ENCODE measurements around the gene ZNF304. TPM values are rescaled to one million over a fixed set of nuclear protein-coding genes. Genes with fewer than 3 reads are reported as not detected.

The ZNF304 gene
- total and polyA plus RNA-seq, 8 donors = 7.7 to 19.0 (median 16.4) TPM

DNA sequence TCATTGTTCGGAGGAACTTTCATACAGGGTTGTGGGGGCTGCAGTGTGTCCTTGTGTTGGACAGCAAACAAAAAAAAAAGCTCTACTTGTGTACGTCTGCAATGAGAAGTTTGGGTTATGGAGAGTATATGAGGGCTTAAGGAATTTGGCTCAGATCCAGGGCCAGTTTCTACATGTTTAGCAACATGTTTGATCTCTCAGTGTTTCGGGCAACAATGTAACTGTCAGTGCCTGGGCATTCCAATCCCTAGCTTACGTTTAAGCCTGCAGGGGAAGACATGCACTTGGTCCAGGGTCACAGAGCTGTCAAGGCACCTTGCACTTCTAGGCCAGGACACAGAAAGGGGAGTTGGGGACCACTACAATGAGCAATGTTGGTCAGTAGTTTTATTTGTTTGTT is 16.9 kb upstream of the ZNF304 start:
- Histone ChIP-seq H3K4me3 (no peak overlapping the region), H3K9me3 (peaks cover 0 to 16% of the 10 kb centered on the region in 2 donors), H3K4me1 (no peaks in the 10 kb centered on the region), H3K36me3 (peaks cover 0 to 24% of the 10 kb centered on the region in 2 donors), H3K27me3 (no peaks in the 10 kb centered on the region), H3K27ac (no peak overlapping the region)
- TF ChIP-seq, protein P1, sequence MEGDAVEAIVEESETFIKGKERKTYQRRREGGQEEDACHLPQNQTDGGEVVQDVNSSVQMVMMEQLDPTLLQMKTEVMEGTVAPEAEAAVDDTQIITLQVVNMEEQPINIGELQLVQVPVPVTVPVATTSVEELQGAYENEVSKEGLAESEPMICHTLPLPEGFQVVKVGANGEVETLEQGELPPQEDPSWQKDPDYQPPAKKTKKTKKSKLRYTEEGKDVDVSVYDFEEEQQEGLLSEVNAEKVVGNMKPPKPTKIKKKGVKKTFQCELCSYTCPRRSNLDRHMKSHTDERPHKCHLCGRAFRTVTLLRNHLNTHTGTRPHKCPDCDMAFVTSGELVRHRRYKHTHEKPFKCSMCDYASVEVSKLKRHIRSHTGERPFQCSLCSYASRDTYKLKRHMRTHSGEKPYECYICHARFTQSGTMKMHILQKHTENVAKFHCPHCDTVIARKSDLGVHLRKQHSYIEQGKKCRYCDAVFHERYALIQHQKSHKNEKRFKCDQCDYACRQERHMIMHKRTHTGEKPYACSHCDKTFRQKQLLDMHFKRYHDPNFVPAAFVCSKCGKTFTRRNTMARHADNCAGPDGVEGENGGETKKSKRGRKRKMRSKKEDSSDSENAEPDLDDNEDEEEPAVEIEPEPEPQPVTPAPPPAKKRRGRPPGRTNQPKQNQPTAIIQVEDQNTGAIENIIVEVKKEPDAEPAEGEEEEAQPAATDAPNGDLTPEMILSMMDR (IDR thresholded peaks at IDR 0.05) = no peak
- no peak for DNase-seq
- no peak for ATAC-seq
- intact Hi-C loops (cut with DNase I) = no loop called here

DNA sequence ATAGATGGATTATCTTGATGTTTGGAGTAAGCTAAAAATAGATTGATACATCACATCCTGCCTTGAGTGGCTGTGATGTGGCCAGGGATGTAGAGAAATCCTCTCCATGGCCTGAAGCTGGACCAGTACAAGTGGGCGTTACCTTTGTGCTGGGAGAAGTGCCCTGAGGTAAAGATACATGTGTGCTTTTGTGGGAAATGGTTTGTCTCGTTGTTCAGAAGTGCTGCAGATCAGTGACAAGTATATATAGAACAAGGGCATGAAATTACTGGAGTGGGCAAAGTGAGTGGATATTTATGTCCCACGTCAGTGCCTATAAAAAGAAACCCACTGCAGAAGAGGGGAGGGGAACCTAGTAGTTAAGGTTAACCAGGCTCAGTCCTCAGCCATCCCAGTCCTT is 12.2 kb upstream of the ZNF304 start:
- intact Hi-C loops (cut with DNase I) = no loop called here
- DNase-seq (no peak), ATAC-seq (no peak)
- no peak overlapping the region for H3K4me3 ChIP-seq
- TF ChIP-seq, protein P1 (IDR thresholded peaks at IDR 0.05) = no peak
- no peaks in the 10 kb centered on the region for H3K9me3 ChIP-seq
- no peak overlapping the region for H3K27ac ChIP-seq
- H3K27me3 ChIP-seq = no peaks in the 10 kb centered on the region
- no peaks in the 10 kb centered on the region for H3K4me1 ChIP-seq
- H3K36me3 ChIP-seq = no peaks in the 10 kb centered on the region

DNA sequence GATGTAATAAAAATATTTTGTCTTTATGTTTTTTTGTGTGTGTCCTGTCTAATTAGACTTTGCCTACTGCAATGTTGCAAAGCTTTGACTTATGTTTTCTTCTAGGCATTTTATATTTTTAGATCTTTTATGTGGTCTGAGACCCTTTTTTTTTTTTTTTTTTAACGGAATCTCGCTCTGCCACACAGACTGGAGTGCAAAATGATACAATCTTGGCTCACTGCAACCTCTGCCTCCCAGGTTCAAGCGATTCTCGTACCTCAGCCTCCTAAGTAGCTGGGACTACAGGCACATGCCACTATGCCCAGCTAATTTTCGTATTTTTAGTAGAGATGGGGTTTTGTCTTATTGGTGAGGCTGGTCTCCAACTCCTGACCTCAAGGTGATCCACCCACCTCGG is 8.5 kb upstream of the ZNF304 start:
- no peaks in the 10 kb centered on the region for H3K36me3 ChIP-seq
- no peak overlapping the region for H3K27ac ChIP-seq
- TF ChIP-seq, protein P1 (IDR thresholded peaks at IDR 0.05) = no peak
- ATAC-seq = no peak
- no peaks in the 10 kb centered on the region for H3K9me3 ChIP-seq
- no peak overlapping the region for H3K4me3 ChIP-seq
- H3K27me3 ChIP-seq = peaks cover 4 to 7% of the 10 kb centered on the region in 2 donors
- no peaks in the 10 kb centered on the region for H3K4me1 ChIP-seq
- intact Hi-C loops (cut with DNase I) = no loop called here
- DNase-seq = no peak

DNA sequence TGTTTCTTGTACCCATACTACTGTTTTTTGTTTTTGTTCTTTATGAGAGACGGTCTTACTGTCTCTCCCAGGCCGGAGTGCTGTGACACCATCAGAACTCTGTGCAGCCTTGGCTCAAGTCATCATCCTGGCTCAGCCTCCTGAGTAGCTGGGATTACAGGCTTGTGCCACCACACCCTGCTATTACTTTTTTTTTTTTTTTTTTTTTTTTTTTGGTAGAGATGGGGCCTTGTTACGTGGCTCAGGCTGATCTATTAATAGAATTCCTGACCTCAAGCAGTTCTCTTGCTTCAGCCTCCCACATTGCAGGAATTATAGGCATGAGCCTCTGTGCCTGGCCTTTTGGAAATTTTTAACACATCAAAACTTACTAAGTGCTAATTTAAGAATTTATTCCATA is 2.9 kb upstream of the ZNF304 start:
- no peak overlapping the region for H3K27ac ChIP-seq
- TF ChIP-seq, protein P1 (IDR thresholded peaks at IDR 0.05) = no peak

DNA sequence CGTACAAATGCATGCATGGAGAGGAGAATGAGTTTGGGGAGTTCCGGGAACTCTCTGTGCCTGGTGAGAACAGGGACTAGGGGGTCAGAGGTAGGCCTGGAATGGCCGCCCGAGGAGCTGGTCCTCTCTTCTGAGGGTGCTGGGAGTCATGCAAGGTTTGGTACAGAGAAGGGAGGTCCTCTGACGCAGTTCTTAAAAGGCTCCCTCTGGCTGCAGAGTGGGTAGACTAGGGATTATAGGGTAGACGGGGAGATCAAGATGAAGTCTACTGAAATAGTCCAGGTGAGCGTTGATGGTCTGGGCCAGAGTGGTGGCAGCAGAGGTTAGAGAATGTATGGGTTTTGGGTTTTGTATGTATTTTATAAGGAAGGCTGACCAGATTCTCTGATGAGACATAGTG is 796 bp downstream of the ZNF304 start:
- H3K27ac ChIP-seq = no peak overlapping the region
- H3K27me3 ChIP-seq = no peaks in the 10 kb centered on the region
- TF ChIP-seq, protein P1 (IDR thresholded peaks at IDR 0.05) = no peak
- peaks cover 0 to 24% of the 10 kb centered on the region in 2 donors for H3K9me3 ChIP-seq
- H3K36me3 ChIP-seq = peaks cover 0 to 38% of the 10 kb centered on the region in 2 donors
- ATAC-seq = no peak
- intact Hi-C loops (cut with DNase I) = no loop called here
- DNase-seq = no peak
- H3K4me3 ChIP-seq = peak overlapping the region; percentile 76 to 95
- H3K4me1 ChIP-seq = peaks cover 6 to 16% of the 10 kb centered on the region in 2 donors

More for the DNA sequence above, 2.9 kb upstream of the ZNF304 start:
- Histone ChIP-seq H3K4me3 (no peak overlapping the region), H3K36me3 (peaks cover 0 to 1% of the 10 kb centered on the region in 2 donors), H3K27me3 (peaks cover 4 to 7% of the 10 kb centered on the region in 2 donors), H3K9me3 (no peaks in the 10 kb centered on the region), H3K4me1 (peaks cover 6 to 16% of the 10 kb centered on the region in 2 donors)
- intact Hi-C loops (cut with DNase I) = no loop called here
- no peak for ATAC-seq
- DNase-seq = no peak
